Endothelial cell of umbilical vein (primary cell): ENCODE results near the gene OR6X1. TPM values are rescaled to one million over a fixed set of nuclear protein-coding genes. Genes with fewer than 3 reads are reported as not detected.

ENCODE experiments used
- BruUV-seq: library from RNA; stranded (reverse); fragments of 400-500 nt; replicated peaks from 2 replicates; lab custom pipeline; 2021; lab: Mats Ljungman, UMichigan
- CTCF ChIA-PET: fragments of 300-600, 350-600 bp; sonication (Branson Sonifier 250); formaldehyde crosslinking; loops from one replicate; lab custom pipeline; 2021; ENCODE audit warnings: antibody characterized with exemption, inconsistent platforms; lab: Charles Lee
- POLR2A ChIA-PET: fragments of 300-600, 350-600 bp; sonication (Branson Sonifier 250); formaldehyde crosslinking; loops from one replicate; lab custom pipeline; 2021; ENCODE audit warnings: antibody characterized with exemption, inconsistent platforms; lab: Charles Lee
- DNase-seq: peaks from one replicate; pipeline ENCODE4 v3.0.0-alpha.2; 2011; ENCODE audit warnings: low read depth, low spot score
- FAIRE-seq: peaks from 2 replicates; lab custom pipeline; 2011; peaks lifted over from hg19 to GRCh38; lab: Jason Lieb, UNC
- H2AFZ ChIP-seq: 2 replicates; pipeline ENCODE4 v1.6.0; 2012; ENCODE audit warnings: low read depth, low read length, control low read depth, inconsistent platforms
- H3K27ac ChIP-seq: 2 replicates; pipeline ENCODE4 v1.5.1; 2011; ENCODE audit warnings: low read depth, mild to moderate bottlenecking, control low read depth, low read length, moderate library complexity; ENCODE audit not compliant: insufficient read depth
- H3K27me3 ChIP-seq, 2 experiments: 2 replicates each; pipeline versions ENCODE4 v1.6.0 to v1.6.1; 2011; ENCODE audit warnings: low read length in 2 of 2, mixed read lengths in 1 of 2; ENCODE audit not compliant: control insufficient read depth in 2 of 2, insufficient read depth in 2 of 2
- H3K36me3 ChIP-seq, 2 experiments: 2 replicates in 1 of 2; 3 replicates in 1 of 2; pipeline ENCODE4 v1.5.1; 2011; ENCODE audit warnings: low read length in 2 of 2, mild to moderate bottlenecking in 1 of 2, moderate library complexity in 1 of 2; ENCODE audit not compliant: control insufficient read depth in 2 of 2, insufficient read depth in 2 of 2; ENCODE audit errors: extremely low read depth in 1 of 2
- H3K4me1 ChIP-seq: 3 replicates; pipeline ENCODE4 v1.5.1; 2011; ENCODE audit warnings: mild to moderate bottlenecking, low read length; ENCODE audit not compliant: control insufficient read depth, insufficient read depth; ENCODE audit errors: extremely low read depth
- H3K4me2 ChIP-seq: 2 replicates; pipeline ENCODE4 v1.6.1; 2011; ENCODE audit warnings: low read length, control low read depth, mixed read lengths; ENCODE audit not compliant: insufficient read depth
- H3K4me3 ChIP-seq, 3 experiments: fragments of 200-600 bp in 1 of 3; sonication (generic), shearing (Covaris generic) in 1 of 3; replicated peaks in 1 of 3; 2 replicates each; pipeline ENCODE4 v1.5.1; 2011 to 2016; ENCODE audit warnings: control low read depth in 3 of 3, low read length in 3 of 3, mild to moderate bottlenecking in 2 of 3, inconsistent platforms in 1 of 3, low read depth in 1 of 3, moderate library complexity in 1 of 3; ENCODE audit not compliant: insufficient read depth in 1 of 3
- H3K79me2 ChIP-seq: 2 replicates; pipeline ENCODE4 v1.6.0; 2012; ENCODE audit warnings: low read length, inconsistent platforms; ENCODE audit not compliant: control insufficient read depth, insufficient read depth
- H3K9ac ChIP-seq: replicated peaks from 2 replicates; pipeline ENCODE3; 2011; ENCODE audit warnings: low read length, control low read depth; ENCODE audit not compliant: insufficient read depth; ENCODE audit errors: extremely low read depth
- H3K9me1 ChIP-seq: replicated peaks from 3 replicates; pipeline ENCODE4 v1.6.0; 2011; ENCODE audit warnings: mild to moderate bottlenecking, low read length; ENCODE audit not compliant: control insufficient read depth, insufficient read depth; ENCODE audit errors: extremely low read depth
- H3K9me3 ChIP-seq: replicated peaks from 2 replicates; pipeline ENCODE4 v1.5.1; 2012; ENCODE audit warnings: low read length, inconsistent platforms; ENCODE audit not compliant: control insufficient read depth, insufficient read depth
- H4K20me1 ChIP-seq: replicated peaks from 2 replicates; pipeline ENCODE3; 2011; ENCODE audit warnings: mild to moderate bottlenecking, low read length; ENCODE audit not compliant: control insufficient read depth, insufficient read depth; ENCODE audit errors: extremely low read depth
- CTCF ChIP-seq, 2 donors: IDR thresholded peaks; 1 replicate in 1 of 2; 2 replicates in 1 of 2; pipeline ENCODE4 v1.5.1; 2011; ENCODE audit warnings: low read length in 2 of 2, mild to moderate bottlenecking in 2 of 2, moderate library complexity in 2 of 2, control low read depth in 1 of 2, inconsistent platforms in 1 of 2, low read depth in 1 of 2; ENCODE audit not compliant: insufficient read depth in 1 of 2; ENCODE audit errors: extremely low read depth in 1 of 2
- EZH2 ChIP-seq: IDR thresholded peaks from 2 replicates; pipeline ENCODE4 v1.6.1; 2012; ENCODE audit warnings: borderline replicate concordance, low read depth, mild to moderate bottlenecking, moderate library complexity, low read length, inconsistent platforms; ENCODE audit not compliant: severe bottlenecking
- FOS ChIP-seq: IDR thresholded peaks from 2 replicates; pipeline ENCODE4 v1.6.1; 2011; ENCODE audit warnings: mild to moderate bottlenecking, low read length, moderate library complexity, borderline replicate concordance; ENCODE audit not compliant: insufficient read depth
- GATA2 ChIP-seq: IDR thresholded peaks from 2 replicates; pipeline ENCODE4 v1.7.0; 2011; ENCODE audit warnings: low read depth, mild to moderate bottlenecking, moderate library complexity, mixed read lengths, low read length; ENCODE audit not compliant: insufficient read length, insufficient read depth
- JUN ChIP-seq: IDR thresholded peaks from 2 replicates; pipeline ENCODE4 v1.6.1; 2011; ENCODE audit warnings: borderline replicate concordance, low read depth; ENCODE audit not compliant: insufficient read length, insufficient read depth
- MAX ChIP-seq: IDR thresholded peaks from 2 replicates; pipeline ENCODE4 v1.6.1; 2011; ENCODE audit not compliant: insufficient read depth, insufficient read length
- MYC ChIP-seq: IDR thresholded peaks from one replicate; pipeline ENCODE4 v1.6.1; 2011; ENCODE audit warnings: mild to moderate bottlenecking, low read depth, low read length
- POLR2A ChIP-seq: IDR thresholded peaks from 2 replicates; pipeline ENCODE4 v1.6.1; 2012; ENCODE audit warnings: low read depth, mild to moderate bottlenecking, control low read depth, low read length
- POLR2AphosphoS5 ChIP-seq: IDR thresholded peaks from 2 replicates; pipeline ENCODE4 v1.6.1; 2012; ENCODE audit warnings: low read depth, mild to moderate bottlenecking, control low read depth, low read length, moderate library complexity; ENCODE audit not compliant: insufficient read depth
- dilution Hi-C: fragments of 300-500 bp; cut with MboI; formaldehyde crosslinking; loops from one replicate; pipeline ENCODE4 v1.15.0; 2019; ENCODE audit warnings: low sequenced_read_pairs; ENCODE audit not compliant: extremely low pct_ligation_motif_present
- intact Hi-C: fragments of 100-400 bp; cut with micrococcal nuclease; formaldehyde crosslinking; loops from one replicate; pipeline ENCODE4 v1.10.0; 2022
- polyA plus RNA-seq, 4 experiments: library from polyadenylated mRNA; depleted of rRNA in 3 of 4; stranded (reverse) in 3 of 4; unstranded in 1 of 4; fragments of >200 nt; gene quantifications; 2 replicates each; pipeline versions ENCODE4 v1.2.1 to v1.2.3, GENCODE V29; 2011 to 2012; ENCODE audit warnings: missing spikeins in 1 of 4
- total RNA-seq: library from RNA; stranded (reverse); gene quantifications from 2 replicates; pipeline ENCODE4 v1.2.3, GENCODE V29; 2021

OR6X1 gene
- total and polyA plus RNA-seq, 2 donors (not counting 3 experiments of a cell fraction or from before 2014, with no cell fraction given), result not detected

- BruUV-seq, result no TSS peak
Observed at GRCh38 chr11:123745764-123746451, 8.4 kb downstream of the OR6X1 start.

More at GRCh38 chr11:123745764-123746451, 8.4 kb downstream of the OR6X1 start:
- CTCF ChIA-PET, result interaction anchor here (1.1 kb wide), 1 partner anchor 10 kb away, joined by 3 read pairs; no protein-coding TSS in a partner anchor
- Histone ChIP-seq H3K36me3 (no peaks in the 10 kb centered on the region), H3K27ac (no peak overlapping the region), H3K4me1 (peaks cover 6% of the 10 kb centered on the region), H4K20me1 (no peaks in the 10 kb centered on the region), H3K9me3 (no peaks in the 10 kb centered on the region), H3K27me3 (peaks cover 0 to 3% of the 10 kb centered on the region in 2 experiments), H3K4me3 (no peak overlapping the region), H3K4me2 (no peak overlapping the region), H2AFZ (no peak overlapping the region), H3K79me2 (peaks cover 3% of the 10 kb centered on the region), H3K9ac (no peak overlapping the region), H3K9me1 (no peaks in the 10 kb centered on the region)
- DNase-seq, result no peak
- intact Hi-C loops, result no loop called here
- no peak for FAIRE-seq
- dilution Hi-C loops, result no loop called here
- POLR2A ChIA-PET, result no interaction called here
- TF ChIP-seq GATA2 (no peak), MYC (no peak), CTCF (IDR thresholded peaks at IDR 0.05; ENCODE audit: extremely low read depth in 1 of 2, insufficient read depth in 1 of 2, low read depth in 1 of 2, low read length in 2 of 2) (no peak), MAX (no peak), POLR2A (no peak), POLR2AphosphoS5 (no peak), JUN (no peak), FOS (no peak), EZH2 (no peak)
